ENCODE measurements around the gene INTS15.

The INTS15 gene

DNA sequence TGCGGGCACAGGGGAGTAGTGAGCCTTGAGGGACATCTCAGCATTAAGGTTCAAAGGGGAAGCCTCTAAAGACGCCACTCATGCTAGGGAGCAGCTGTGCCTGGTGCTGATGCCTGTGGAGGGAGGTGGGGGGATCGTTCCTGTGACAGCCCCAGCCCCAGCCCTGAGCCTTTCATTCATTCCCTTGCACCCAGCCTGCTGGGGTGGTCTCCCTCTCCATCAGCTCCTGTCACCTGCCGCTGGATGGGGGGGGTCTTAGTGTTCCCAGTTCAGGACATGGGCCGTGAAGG, 58.9 kb downstream of the INTS15 start:
- H3K4me1 ChIP-seq = peaks cover 20% of the 10 kb centered on the region
- no peak overlapping the region for H3K4me3 ChIP-seq
- H3K4me2 ChIP-seq = peak overlapping the region; percentile 51
- peaks cover 100% of the 10 kb centered on the region for H3K36me3 ChIP-seq
- TF ChIP-seq Cebpa-rat (IDR thresholded peaks at IDR 0.05) = no peak
- H3K9me3 ChIP-seq = peaks cover 48% of the 10 kb centered on the region
- H3K9ac ChIP-seq = peak overlapping the region; percentile 9
- H3K27ac ChIP-seq = peak overlapping the region; percentile 60
- H4K20me1 ChIP-seq = peaks cover 67% of the 10 kb centered on the region
- no peaks in the 10 kb centered on the region for H3K27me3 ChIP-seq

DNA sequence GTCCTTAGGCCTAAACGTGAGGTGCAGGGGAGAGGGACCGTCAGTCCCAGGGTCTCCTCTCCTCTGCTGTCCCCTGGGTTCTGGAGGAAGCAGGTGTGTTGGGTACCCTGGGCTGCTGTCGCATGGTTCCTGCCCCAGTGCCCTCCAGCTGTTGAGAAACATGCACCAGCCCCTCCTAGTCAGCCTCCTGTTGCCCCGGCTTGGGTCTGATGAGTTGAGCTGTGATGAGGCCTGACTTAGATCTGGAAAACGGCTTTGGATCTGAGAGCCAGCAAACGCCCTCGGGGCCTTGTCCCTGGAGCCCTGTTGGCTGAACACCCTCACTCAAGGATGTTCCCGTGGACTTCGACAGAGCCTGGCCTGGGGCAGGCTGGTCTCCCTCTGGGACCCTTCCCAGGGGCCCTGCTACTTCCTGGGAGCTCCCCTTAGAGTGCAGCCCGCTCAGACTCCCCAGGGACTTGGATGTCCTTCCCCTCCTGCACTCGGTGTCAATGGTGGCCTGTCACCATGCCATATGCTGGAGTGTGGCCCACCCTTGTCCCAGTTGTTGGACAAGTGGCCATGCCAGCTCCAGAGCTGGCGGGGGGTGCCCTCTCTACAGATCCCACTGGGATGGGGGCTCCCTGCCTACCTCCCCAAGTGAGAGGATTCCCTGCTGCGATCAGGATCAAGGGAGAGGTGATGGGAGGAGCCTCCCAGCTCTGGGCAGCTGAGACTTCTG, 59.6 kb downstream of the INTS15 start:
- Histone ChIP-seq H3K4me2 (peak overlapping the region; percentile 51), H3K4me1 (peaks cover 20% of the 10 kb centered on the region), H4K20me1 (peaks cover 61% of the 10 kb centered on the region), H3K27me3 (no peaks in the 10 kb centered on the region), H3K27ac (peak overlapping the region; percentile 60), H3K4me3 (no peak overlapping the region), H3K36me3 (peaks cover 100% of the 10 kb centered on the region), H3K9me3 (peaks cover 54% of the 10 kb centered on the region), H3K9ac (peak overlapping the region; percentile 9)
- TF ChIP-seq Cebpa-rat (IDR thresholded peaks at IDR 0.05) = no peak

DNA sequence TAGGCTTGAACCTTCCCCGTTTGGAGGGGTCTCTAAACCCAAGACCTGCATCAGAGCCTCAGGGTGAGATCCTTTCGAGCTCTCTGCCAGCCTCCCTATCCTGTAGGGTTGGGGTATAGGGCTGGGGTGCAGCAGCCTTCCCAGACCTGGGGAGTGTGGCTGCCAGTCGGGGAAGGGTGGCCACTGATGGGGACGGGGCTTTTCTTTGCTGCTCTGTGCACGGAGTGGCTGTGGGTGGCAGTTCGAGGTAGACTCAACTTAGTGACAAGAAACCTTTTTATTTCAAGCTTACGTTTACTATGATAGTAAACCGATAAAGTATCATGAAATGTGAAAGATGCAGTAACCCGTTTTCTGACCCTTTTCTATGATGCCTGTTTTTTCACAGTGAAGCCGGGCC, 60.3 kb downstream of the INTS15 start:
- no peak overlapping the region for H3K4me2 ChIP-seq
- peaks cover 20% of the 10 kb centered on the region for H3K4me1 ChIP-seq
- TF ChIP-seq Cebpa-rat (IDR thresholded peaks at IDR 0.05) = no peak
- H3K9ac ChIP-seq = no peak overlapping the region
- H4K20me1 ChIP-seq = peaks cover 54% of the 10 kb centered on the region
- no peak overlapping the region for H3K27ac ChIP-seq
- H3K9me3 ChIP-seq = peaks cover 61% of the 10 kb centered on the region
- H3K36me3 ChIP-seq = peaks cover 100% of the 10 kb centered on the region
- no peak overlapping the region for H3K4me3 ChIP-seq
- no peaks in the 10 kb centered on the region for H3K27me3 ChIP-seq

DNA sequence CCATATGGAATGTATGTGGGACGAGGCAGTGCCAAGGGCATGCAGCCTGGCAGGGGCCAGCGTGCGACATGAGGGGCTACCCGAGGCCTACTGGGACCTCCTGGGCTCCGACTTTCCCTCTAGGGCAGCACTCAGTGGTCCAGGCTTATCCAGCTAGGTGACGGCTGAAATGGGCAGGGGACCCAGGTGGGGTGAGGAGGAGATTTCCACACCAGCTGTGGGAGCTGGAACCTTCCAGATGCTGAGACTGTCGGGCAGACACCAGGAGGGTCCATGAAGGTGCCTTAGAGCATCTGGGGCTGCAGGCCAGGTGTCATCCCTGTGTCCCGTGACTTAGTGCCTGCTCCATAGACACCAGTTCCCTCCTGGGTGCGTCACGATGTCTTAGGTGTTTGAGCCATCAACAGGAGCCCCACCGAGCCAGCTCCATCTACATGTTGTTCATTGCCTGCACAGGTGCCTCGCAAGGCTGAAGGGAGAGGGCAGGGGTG, 60.7 kb downstream of the INTS15 start:
- no peak for TF ChIP-seq Cebpa-rat (IDR thresholded peaks at IDR 0.05)
- H3K9ac ChIP-seq = no peak overlapping the region
- H3K4me3 ChIP-seq = no peak overlapping the region; the same call in 1 of the 2 replicates
- H4K20me1 ChIP-seq = peaks cover 49% of the 10 kb centered on the region
- H3K36me3 ChIP-seq = peaks cover 100% of the 10 kb centered on the region
- no peaks in the 10 kb centered on the region for H3K27me3 ChIP-seq
- no peak overlapping the region for H3K27ac ChIP-seq
- no peak overlapping the region for H3K4me2 ChIP-seq
- H3K9me3 ChIP-seq = peaks cover 63% of the 10 kb centered on the region
- peaks cover 20% of the 10 kb centered on the region for H3K4me1 ChIP-seq

DNA sequence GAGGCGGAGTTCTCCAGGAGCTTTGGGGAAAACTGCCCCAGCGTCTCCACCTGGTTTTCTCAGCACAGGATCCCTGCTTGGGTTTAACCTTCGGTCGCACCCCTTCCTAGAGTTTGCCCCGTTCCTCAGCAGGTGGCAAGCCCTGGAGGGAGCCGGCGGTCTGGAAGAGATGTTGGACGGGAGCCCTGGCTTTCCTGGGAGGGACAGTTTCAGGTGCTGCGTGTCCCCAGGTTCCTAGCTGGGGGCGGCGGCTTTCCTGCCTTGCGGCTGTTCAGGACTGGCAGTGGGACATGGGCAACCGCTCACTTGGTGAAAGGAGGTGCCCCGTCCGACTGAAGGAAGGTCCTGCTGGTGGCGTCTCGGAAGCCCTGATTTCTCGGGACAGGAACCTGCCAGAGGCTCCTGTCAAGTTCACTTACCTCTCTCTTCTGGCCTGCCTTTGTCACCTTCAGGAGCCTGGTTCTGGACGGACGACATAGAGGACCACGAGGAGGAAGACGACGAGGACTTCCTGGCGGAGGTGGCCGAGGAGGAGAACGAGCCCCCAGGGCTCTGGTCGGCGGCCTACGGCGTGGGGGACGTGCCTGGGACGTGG, 62.1 kb downstream of the INTS15 start:
- Histone ChIP-seq H3K4me3 (peak overlapping the region; percentile 53), H3K4me1 (peaks cover 20% of the 10 kb centered on the region), H3K36me3 (peaks cover 100% of the 10 kb centered on the region), H3K4me2 (no peak overlapping the region), H3K9ac (no peak overlapping the region), H4K20me1 (peaks cover 35% of the 10 kb centered on the region), H3K27ac (no peak overlapping the region), H3K9me3 (peaks cover 63% of the 10 kb centered on the region), H3K27me3 (no peaks in the 10 kb centered on the region)
- no peak for TF ChIP-seq Cebpa-rat (IDR thresholded peaks at IDR 0.05)

DNA sequence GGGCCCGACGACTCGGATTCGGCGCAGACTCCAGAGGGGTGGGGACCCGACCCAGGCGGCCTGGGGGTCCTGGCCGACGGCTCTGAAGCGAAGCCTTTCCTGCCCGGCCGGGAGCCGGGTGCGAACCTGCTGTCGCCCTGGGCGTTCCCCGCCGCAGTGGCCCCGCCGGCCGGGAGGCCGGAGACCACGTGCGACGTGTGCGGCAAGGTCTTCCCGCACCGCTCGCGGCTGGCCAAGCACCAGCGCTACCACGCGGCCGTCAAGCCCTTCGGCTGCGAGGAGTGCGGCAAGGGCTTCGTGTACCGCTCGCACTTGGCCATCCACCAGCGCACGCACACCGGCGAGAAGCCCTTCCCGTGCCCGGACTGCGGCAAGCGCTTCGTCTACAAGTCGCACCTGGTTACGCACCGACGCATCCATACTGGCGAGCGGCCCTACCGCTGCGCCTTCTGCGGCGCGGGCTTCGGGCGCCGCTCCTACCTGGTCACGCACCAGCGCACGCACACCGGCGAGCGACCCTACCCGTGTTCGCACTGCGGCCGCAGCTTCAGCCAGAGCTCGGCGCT, 62.7 kb downstream of the INTS15 start:
- H3K4me1 ChIP-seq = peaks cover 20% of the 10 kb centered on the region
- no peak overlapping the region for H3K4me2 ChIP-seq
- peak overlapping the region; percentile 53 for H3K4me3 ChIP-seq
- H3K27ac ChIP-seq = no peak overlapping the region
- no peaks in the 10 kb centered on the region for H3K27me3 ChIP-seq
- peaks cover 63% of the 10 kb centered on the region for H3K9me3 ChIP-seq
- H3K9ac ChIP-seq = no peak overlapping the region
- H4K20me1 ChIP-seq = peaks cover 29% of the 10 kb centered on the region
- peaks cover 95% of the 10 kb centered on the region for H3K36me3 ChIP-seq
- no peak for TF ChIP-seq Cebpa-rat (IDR thresholded peaks at IDR 0.05)

DNA sequence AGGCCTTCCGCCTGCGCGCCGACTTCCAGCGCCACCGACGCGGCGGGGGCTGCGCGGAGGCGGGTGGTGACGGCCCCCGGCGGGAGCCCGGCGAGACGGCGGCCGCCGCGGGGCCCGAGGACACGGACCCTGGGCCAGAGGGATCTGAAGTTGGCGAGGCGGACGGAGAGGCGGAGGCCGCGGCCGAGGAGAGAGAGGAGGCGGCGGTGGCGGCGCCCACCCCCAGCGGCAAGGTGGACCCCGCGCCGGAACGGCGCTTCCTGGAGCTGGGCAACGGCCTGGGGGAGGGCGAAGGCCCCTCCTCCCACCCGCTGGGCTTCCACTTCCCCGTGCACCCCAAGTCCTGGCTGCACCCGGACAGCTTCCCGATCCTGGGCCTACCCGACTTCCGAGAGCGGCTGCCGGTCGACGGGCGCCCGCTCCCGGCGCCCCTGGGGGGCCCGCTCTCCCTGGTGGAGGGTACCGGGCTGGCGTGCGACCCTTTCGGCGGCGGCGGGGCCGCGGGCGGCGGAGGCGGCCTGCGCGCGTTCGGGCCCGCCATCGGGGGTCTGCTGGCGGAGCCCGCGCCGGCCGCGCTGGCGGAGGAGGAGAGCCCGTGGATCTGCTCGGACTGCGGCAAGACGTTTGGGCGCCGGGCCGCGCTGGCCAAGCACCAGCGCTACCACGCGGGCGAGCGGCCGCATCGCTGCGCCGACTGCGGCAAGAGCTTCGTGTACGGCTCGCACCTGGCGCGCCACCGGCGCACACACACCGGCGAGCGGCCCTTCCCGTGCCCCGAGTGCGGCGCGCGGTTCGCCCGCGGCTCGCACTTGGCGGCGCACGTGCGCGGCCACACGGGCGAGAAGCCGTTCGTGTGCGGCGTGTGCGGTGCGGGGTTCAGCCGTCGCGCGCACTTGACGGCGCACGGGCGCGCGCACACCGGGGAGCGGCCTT, 63.5 kb downstream of the INTS15 start:
- TF ChIP-seq Cebpa-rat (IDR thresholded peaks at IDR 0.05) = no peak
- no peaks in the 10 kb centered on the region for H3K27me3 ChIP-seq

DNA sequence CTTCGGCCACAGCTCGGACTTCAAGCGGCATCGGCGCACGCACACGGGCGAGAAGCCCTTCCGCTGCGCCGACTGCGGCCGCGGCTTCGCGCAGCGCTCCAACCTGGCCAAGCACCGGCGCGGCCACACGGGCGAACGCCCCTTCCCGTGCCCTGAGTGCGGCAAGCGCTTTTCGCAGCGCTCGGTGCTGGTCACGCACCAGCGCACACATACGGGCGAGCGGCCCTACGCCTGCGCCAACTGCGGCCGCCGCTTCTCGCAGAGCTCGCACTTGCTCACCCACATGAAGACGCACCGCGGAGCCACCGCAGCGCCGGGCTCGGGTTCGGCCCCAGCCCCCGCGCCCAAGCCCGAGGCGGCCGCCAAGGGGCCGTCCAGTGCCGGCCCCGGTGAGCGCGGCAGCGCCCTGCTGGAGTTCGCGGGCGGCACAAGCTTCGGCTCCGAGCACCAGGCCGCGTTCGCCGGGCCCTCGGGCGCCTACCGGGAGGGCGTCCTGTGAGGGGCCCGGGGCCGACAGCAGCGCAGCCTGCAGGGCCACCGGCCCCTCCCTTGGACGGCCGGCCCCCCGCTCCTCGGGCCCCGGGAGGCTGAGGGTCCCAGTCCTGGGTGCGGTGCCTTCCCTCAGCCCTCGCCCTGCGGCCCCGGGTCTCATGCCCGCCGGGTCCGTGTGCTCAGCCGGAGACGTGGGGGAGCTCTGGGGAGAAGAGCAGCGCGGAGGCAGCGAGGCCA, 64.5 kb downstream of the INTS15 start:
- Histone ChIP-seq H4K20me1 (peaks cover 24% of the 10 kb centered on the region), H3K4me2 (no peak overlapping the region), H3K27me3 (no peaks in the 10 kb centered on the region), H3K9ac (no peak overlapping the region), H3K36me3 (peaks cover 77% of the 10 kb centered on the region), H3K27ac (no peak overlapping the region), H3K4me1 (peaks cover 13% of the 10 kb centered on the region), H3K4me3 (no peak overlapping the region; the same call in 1 of the 2 replicates), H3K9me3 (peaks cover 60% of the 10 kb centered on the region)
- no peak for TF ChIP-seq Cebpa-rat (IDR thresholded peaks at IDR 0.05)

More for the DNA sequence above, 63.5 kb downstream of the INTS15 start:
- peaks cover 63% of the 10 kb centered on the region for H3K9me3 ChIP-seq
- H3K4me2 ChIP-seq = no peak overlapping the region
- H4K20me1 ChIP-seq = peaks cover 25% of the 10 kb centered on the region
- H3K4me3 ChIP-seq = peak overlapping the region; percentile 53
- peaks cover 87% of the 10 kb centered on the region for H3K36me3 ChIP-seq
- H3K4me1 ChIP-seq = peaks cover 21% of the 10 kb centered on the region
- no peak overlapping the region for H3K9ac ChIP-seq
- no peak overlapping the region for H3K27ac ChIP-seq

All from BLaER1 (cell line).